RWPE2 (cell line): ENCODE measurements around the gene SELENOI.

Source experiments
- ATAC-seq: fragments of 200-7000 bp; cut with Tn5 transposase; 3 replicates; pipeline ENCODE4 v1.9.1; 2021; ENCODE audit warnings: low read depth
- DNase-seq: peaks from one replicate; pipeline ENCODE4 v3.0.0-alpha.2; 2020; ENCODE audit warnings: low spot score
- H3K27ac ChIP-seq: fragments of 450-650 bp; 2 replicates; pipeline ENCODE4 v1.5.1; 2017; ENCODE audit warnings: mild to moderate bottlenecking; ENCODE audit not compliant: poor library complexity, severe bottlenecking
- H3K27me3 ChIP-seq: fragments of 250-450 bp; sonication (Bioruptor Pico); 2 replicates; pipeline ENCODE4 v1.5.1; 2021; ENCODE audit warnings: mild to moderate bottlenecking, moderate library complexity; ENCODE audit not compliant: insufficient read depth, poor library complexity, severe bottlenecking
- H3K36me3 ChIP-seq: fragments of 250-450 bp; sonication (Bioruptor Pico); 2 replicates; pipeline ENCODE4 v1.5.1; 2020; ENCODE audit warnings: low read depth, mild to moderate bottlenecking, moderate library complexity
- H3K4me1 ChIP-seq: fragments of 250-450 bp; sonication (Bioruptor Pico); 2 replicates; pipeline ENCODE4 v1.5.1; 2021; ENCODE audit warnings: mild to moderate bottlenecking, moderate library complexity; ENCODE audit not compliant: insufficient read depth, poor library complexity, severe bottlenecking
- H3K4me3 ChIP-seq: fragments of 250-450 bp; sonication (Bioruptor Pico); 2 replicates; pipeline ENCODE4 v1.5.1; 2021; ENCODE audit warnings: mild to moderate bottlenecking, moderate library complexity; ENCODE audit not compliant: severe bottlenecking
- H3K9me3 ChIP-seq: fragments of 250-450 bp; sonication (Bioruptor Pico); 2 replicates; pipeline ENCODE4 v1.5.1; 2021; ENCODE audit warnings: mild to moderate bottlenecking, moderate library complexity; ENCODE audit not compliant: severe bottlenecking
- TF ChIP-seq, protein P1 (sequence below): fragments of 450-650 bp; IDR thresholded peaks from one replicate; pipeline ENCODE4 v1.5.1; 2017; ENCODE audit warnings: mild to moderate bottlenecking, moderate library complexity; ENCODE audit not compliant: poor library complexity, severe bottlenecking

Gene SELENOI

DNA sequence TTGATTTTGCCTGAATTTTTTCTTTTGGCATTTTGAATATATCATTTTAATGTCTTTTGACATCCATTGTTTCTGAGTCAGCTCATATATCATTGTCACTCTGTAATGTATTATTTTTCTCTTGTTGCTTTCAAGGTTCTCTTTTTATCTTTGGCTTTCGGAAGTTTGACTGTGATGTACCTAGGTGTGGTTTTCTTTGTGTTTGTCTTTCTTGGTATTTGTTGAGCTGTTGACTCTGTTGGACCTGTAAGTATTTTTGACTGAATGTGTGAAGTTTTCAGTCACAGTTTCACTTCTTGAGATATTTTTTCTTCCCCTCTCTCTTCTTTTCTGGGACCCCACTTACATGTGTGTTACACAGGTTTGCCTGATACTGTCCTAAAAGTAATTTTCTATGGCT lies 30.9 kb downstream of the SELENOI start:
- TF ChIP-seq, protein P1, sequence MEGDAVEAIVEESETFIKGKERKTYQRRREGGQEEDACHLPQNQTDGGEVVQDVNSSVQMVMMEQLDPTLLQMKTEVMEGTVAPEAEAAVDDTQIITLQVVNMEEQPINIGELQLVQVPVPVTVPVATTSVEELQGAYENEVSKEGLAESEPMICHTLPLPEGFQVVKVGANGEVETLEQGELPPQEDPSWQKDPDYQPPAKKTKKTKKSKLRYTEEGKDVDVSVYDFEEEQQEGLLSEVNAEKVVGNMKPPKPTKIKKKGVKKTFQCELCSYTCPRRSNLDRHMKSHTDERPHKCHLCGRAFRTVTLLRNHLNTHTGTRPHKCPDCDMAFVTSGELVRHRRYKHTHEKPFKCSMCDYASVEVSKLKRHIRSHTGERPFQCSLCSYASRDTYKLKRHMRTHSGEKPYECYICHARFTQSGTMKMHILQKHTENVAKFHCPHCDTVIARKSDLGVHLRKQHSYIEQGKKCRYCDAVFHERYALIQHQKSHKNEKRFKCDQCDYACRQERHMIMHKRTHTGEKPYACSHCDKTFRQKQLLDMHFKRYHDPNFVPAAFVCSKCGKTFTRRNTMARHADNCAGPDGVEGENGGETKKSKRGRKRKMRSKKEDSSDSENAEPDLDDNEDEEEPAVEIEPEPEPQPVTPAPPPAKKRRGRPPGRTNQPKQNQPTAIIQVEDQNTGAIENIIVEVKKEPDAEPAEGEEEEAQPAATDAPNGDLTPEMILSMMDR, result no peak
- Histone ChIP-seq H3K4me1 (no peaks in the 10 kb centered on the region), H3K27me3 (no peaks in the 10 kb centered on the region), H3K36me3 (peaks cover 91% of the 10 kb centered on the region), H3K4me3 (no peak overlapping the region), H3K9me3 (no peaks in the 10 kb centered on the region), H3K27ac (no peak overlapping the region)
- ATAC-seq, result no peak
- DNase-seq, result no peak

DNA sequence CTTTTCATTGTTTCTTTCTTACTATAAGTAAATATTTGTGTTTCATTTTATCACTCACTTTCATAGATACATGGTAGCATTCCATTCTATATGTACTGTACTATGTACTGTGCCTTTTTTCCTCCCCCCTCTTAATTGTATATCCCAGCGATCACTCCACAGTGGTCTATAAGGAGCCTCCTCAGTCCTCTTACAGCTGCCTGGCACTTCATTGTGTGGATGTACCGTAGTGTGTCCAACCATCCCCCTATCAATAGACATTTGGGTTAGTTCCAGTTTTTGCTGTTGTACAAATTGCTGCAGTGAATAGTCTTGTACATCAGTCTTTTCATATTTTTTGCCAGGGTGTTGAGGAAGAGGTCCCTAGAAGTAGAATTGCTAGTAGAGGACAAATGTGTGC lies 34.3 kb downstream of the SELENOI start:
- Histone ChIP-seq H3K27me3 (no peaks in the 10 kb centered on the region), H3K4me3 (no peak overlapping the region), H3K4me1 (no peaks in the 10 kb centered on the region), H3K36me3 (peaks cover 82% of the 10 kb centered on the region), H3K9me3 (no peaks in the 10 kb centered on the region), H3K27ac (no peak overlapping the region)
- ATAC-seq (no peak), DNase-seq (no peak)
- TF ChIP-seq, protein P1, result no peak

DNA sequence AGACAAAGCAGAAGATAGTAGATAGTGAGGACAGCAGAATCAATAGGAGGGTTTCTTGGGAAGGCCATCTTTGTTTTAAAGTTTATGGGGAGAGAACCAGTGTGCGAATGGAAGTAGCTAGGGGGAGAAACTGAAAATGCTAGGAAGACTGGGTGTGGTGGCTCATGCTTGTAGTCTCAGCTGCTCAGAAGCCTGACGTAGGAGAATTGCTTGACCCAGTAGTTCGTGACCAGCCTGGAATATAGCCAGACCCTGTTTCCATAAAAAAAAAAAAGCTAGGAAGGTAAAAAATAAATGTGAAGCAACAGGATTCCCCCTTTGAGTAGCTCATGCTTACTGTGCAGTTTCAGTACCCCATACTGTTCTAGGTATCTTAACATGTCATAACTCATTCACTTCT lies 36.6 kb downstream of the SELENOI start:
- TF ChIP-seq, protein P1, result no peak
- H3K36me3 ChIP-seq, result peaks cover 83% of the 10 kb centered on the region
- no peaks in the 10 kb centered on the region for H3K4me1 ChIP-seq
- no peaks in the 10 kb centered on the region for H3K9me3 ChIP-seq
- no peak overlapping the region for H3K27ac ChIP-seq
- DNase-seq (no peak), ATAC-seq (no peak)
- no peak overlapping the region for H3K4me3 ChIP-seq
- H3K27me3 ChIP-seq, result no peaks in the 10 kb centered on the region

DNA sequence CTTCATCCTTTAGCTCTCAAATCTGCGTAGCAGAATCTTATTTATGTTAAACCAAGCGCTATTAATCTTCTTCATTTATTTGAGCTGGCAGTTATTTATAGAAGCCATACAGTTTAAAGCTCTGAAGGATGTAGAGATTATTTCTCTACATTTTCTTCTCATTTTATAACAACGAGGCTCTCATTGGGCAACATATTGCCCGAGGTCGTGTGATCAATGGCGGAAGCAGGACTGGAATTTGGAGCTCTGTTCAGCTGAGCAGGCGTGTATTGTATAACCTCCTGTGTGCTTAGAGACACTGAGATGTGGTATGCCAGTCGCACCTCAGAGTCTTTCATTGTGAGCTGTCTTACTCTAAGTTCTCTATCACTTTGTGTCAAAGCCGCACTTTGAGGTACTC lies 38.2 kb downstream of the SELENOI start:
- peaks cover 86% of the 10 kb centered on the region for H3K36me3 ChIP-seq
- no peak for DNase-seq
- H3K27me3 ChIP-seq, result no peaks in the 10 kb centered on the region
- peak; percentile 53; the same call in 2 of the 3 replicates for ATAC-seq
- H3K4me3 ChIP-seq, result no peak overlapping the region
- no peaks in the 10 kb centered on the region for H3K9me3 ChIP-seq
- TF ChIP-seq, protein P1, result no peak
- H3K4me1 ChIP-seq, result no peaks in the 10 kb centered on the region
- no peak overlapping the region for H3K27ac ChIP-seq

- ATAC-seq (no peak), DNase-seq (no peak)
- TF ChIP-seq, protein P1, result no peak
- Histone ChIP-seq H3K36me3 (peaks cover 86% of the 10 kb centered on the region), H3K27ac (no peak overlapping the region), H3K9me3 (no peaks in the 10 kb centered on the region), H3K4me1 (no peaks in the 10 kb centered on the region), H3K4me3 (no peak overlapping the region), H3K27me3 (no peaks in the 10 kb centered on the region)
Observed at GRCh38 chr2:26384597-26384996, 38.7 kb downstream of the SELENOI start.
